BLaER1 treated with 17β-estradiol and CSF1 and Interleukin-3, amounts not matched to agents 10 nM and 100 nM (cell line): ENCODE results near the gene AKAP11.

Source experiments
- H3K27ac ChIP-seq, 11 experiments: shearing (Covaris generic); formaldehyde crosslinking; 2 replicates each; pipeline ENCODE4 v1.8.1; 2022
- H3K27me3 ChIP-seq, 11 experiments: shearing (Covaris generic); formaldehyde crosslinking; 2 replicates each; pipeline ENCODE4 v1.8.1; 2022
- H3K36me3 ChIP-seq, 11 experiments: shearing (Covaris generic); formaldehyde crosslinking; 2 replicates each; pipeline ENCODE4 v1.8.1; 2022
- H3K4me1 ChIP-seq, 10 experiments: shearing (Covaris generic); formaldehyde crosslinking; 2 replicates each; pipeline ENCODE4 v1.8.1; 2022
- H3K4me2 ChIP-seq, 11 experiments: shearing (Covaris generic); formaldehyde crosslinking; 2 replicates each; pipeline ENCODE4 v1.8.1; 2022
- H3K4me3 ChIP-seq, 10 experiments: shearing (Covaris generic); formaldehyde crosslinking; 2 replicates each; pipeline ENCODE4 v1.8.1; 2022
- H3K9ac ChIP-seq, 11 experiments: shearing (Covaris generic); formaldehyde crosslinking; 2 replicates each; pipeline ENCODE4 v1.8.1; 2022
- H3K9me3 ChIP-seq, 11 experiments: shearing (Covaris generic); formaldehyde crosslinking; replicated peaks in 1 of 11; 2 replicates each; pipeline ENCODE4 v1.8.1; 2022
- H4K20me1 ChIP-seq, 11 experiments: shearing (Covaris generic); formaldehyde crosslinking; 2 replicates each; pipeline ENCODE4 v1.8.1; 2022
- Cebpa-rat ChIP-seq, 11 experiments: shearing (Covaris generic); IDR thresholded peaks; 2 replicates each; pipeline ENCODE4 v1.8.1; 2022

AKAP11 gene

DNA sequence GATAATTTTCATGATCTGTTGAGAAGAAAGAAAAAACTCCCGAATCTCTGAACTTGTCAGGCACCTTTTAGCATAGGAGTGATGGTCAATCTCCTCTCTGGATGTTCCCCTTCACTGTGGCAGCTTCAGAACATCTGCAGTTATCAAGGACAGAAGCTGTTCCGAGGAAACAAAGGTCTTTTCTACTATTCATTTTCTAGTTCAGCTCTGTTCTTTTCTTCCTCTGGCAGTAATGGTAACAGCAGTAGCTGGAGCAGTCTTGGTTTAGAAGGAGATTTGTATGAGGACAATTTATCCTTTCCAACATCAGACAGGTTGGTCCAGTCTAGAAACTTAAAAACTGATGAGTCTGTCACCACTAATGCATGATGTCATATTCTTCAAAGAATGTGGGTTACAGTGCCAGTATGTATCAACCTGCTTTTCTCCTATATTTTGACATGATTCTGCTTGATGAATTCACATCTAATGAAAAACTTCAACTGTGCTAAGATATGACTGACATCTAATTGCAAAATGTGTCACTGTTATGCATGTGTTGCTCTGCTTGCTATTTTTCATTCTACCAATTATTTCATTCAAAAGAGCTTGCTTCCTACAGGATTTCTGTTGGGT, 41.0 kb downstream of the AKAP11 start:
- no peak for TF ChIP-seq Cebpa-rat (IDR thresholded peaks at IDR 0.05)
- Histone ChIP-seq H3K9me3 (no peaks in the 10 kb centered on the region), H3K27ac (no peak overlapping the region), H3K4me3 (no peak overlapping the region), H3K36me3 (peaks cover 68 to 96% (median 79%) of the 10 kb centered on the region in 11 experiments), H3K4me1 (no peaks in the 10 kb centered on the region), H3K9ac (no peak overlapping the region), H3K27me3 (no peaks in the 10 kb centered on the region), H4K20me1 (no peaks in the 10 kb centered on the region), H3K4me2 (no peak overlapping the region)

DNA sequence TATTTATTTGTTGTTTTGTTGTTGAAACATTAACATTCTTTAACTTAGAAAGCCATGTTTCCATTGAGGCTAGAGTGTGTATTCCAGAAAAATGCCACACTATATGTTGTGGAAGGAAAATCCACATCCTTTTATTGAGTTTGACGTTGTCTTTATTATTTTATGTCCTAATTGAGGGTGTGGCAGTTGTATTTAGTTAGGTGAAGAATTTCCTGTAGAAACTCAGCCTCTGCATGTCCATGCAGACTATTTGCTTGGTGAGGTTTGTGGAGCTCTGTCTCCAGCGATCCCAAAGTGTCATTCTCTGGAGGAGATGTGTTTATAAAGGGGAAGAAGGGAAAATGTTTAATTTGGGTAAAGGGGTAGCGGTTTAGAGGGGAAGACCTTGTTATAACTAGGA, 46.6 kb downstream of the AKAP11 start:
- Histone ChIP-seq H3K36me3 (peaks cover 39 to 79% (median 58%) of the 10 kb centered on the region in 11 experiments), H3K4me2 (no peak overlapping the region), H4K20me1 (no peaks in the 10 kb centered on the region), H3K4me1 (no peaks in the 10 kb centered on the region), H3K4me3 (no peak overlapping the region), H3K9ac (no peak overlapping the region), H3K27me3 (no peaks in the 10 kb centered on the region), H3K27ac (no peak overlapping the region), H3K9me3 (no peaks in the 10 kb centered on the region)
- no peak for TF ChIP-seq Cebpa-rat (IDR thresholded peaks at IDR 0.05)

GRCh38 chr13:42320375-42320787, 48.4 kb downstream of the AKAP11 start:
- Histone ChIP-seq H3K27ac (no peak overlapping the region), H4K20me1 (no peaks in the 10 kb centered on the region), H3K4me2 (no peak overlapping the region), H3K27me3 (no peaks in the 10 kb centered on the region), H3K4me1 (no peaks in the 10 kb centered on the region), H3K4me3 (no peak overlapping the region), H3K9me3 (no peaks in the 10 kb centered on the region), H3K36me3 (peaks cover 30 to 65% (median 46%) of the 10 kb centered on the region in 11 experiments), H3K9ac (no peak overlapping the region)
- no peak for TF ChIP-seq Cebpa-rat (IDR thresholded peaks at IDR 0.05)

DNA sequence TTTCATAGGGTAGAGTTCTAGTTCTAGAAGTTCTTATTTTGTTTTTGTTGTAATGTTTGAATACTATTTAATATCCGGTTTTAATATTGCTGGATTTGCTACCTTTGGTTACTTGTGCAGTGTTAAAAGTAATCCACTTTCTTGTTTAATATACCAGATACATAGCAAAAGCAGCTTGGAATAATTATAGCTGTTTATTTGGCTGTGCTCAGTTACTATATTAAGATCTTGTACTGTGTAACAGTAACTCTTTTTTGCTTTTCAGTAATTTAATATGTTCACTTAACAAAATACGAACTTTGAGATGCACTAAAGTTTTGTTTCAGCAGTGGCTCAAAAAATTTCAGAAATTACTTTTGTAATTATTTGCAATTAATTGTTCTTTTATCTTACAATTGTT, 50.9 kb downstream of the AKAP11 start:
- H3K4me3 ChIP-seq: no peak overlapping the region
- H3K4me1 ChIP-seq: peaks cover 0 to 6% (median 2%) of the 10 kb centered on the region in 10 experiments; a peak in 13 of 20 replicates
- peaks cover 0 to 7% (median 0%) of the 10 kb centered on the region in 11 experiments; a peak in 4 of 22 replicates for H3K9me3 ChIP-seq
- no peak overlapping the region for H3K9ac ChIP-seq
- no peaks in the 10 kb centered on the region for H3K27me3 ChIP-seq
- TF ChIP-seq Cebpa-rat (IDR thresholded peaks at IDR 0.05): no peak
- no peak overlapping the region for H3K27ac ChIP-seq
- H4K20me1 ChIP-seq: no peaks in the 10 kb centered on the region
- no peak overlapping the region for H3K4me2 ChIP-seq
- H3K36me3 ChIP-seq: peaks cover 10 to 41% (median 24%) of the 10 kb centered on the region in 11 experiments; a peak in 18 of 22 replicates

DNA sequence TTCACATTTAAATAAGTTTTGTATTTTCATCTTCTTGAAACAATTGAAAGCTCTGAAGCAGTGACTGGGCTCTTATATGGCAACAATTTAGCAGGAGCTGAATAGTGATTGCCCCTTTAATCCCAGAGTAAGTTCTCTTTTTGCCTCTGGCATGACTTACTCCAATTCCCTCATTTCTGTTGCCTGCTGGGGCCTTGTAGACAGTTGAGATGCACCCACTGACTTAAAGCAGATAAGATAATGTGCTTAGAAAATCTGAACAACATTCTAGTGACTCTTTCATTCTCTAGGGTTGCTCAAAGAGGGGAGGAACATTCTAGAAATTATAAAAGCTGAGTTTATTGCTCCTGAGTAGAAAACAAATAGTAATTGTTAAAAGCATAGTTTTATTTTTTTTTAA, 52.8 kb downstream of the AKAP11 start:
- no peak overlapping the region; a peak in 1 of 22 replicates for H3K27ac ChIP-seq
- H3K9ac ChIP-seq: no peak overlapping the region
- peaks cover 0 to 18% (median 0%) of the 10 kb centered on the region in 11 experiments; a peak in 4 of 22 replicates for H3K9me3 ChIP-seq
- H3K4me2 ChIP-seq: no peak overlapping the region
- no peaks in the 10 kb centered on the region for H3K27me3 ChIP-seq
- peaks cover 8 to 25% (median 20%) of the 10 kb centered on the region in 10 experiments; a peak in 19 of 20 replicates for H3K4me1 ChIP-seq
- H4K20me1 ChIP-seq: no peaks in the 10 kb centered on the region
- H3K4me3 ChIP-seq: no peak overlapping the region
- TF ChIP-seq Cebpa-rat (IDR thresholded peaks at IDR 0.05): no peak
- peaks cover 0 to 24% (median 10%) of the 10 kb centered on the region in 11 experiments; a peak in 10 of 22 replicates for H3K36me3 ChIP-seq

- H3K4me1 ChIP-seq: peaks cover 8 to 40% (median 23%) of the 10 kb centered on the region in 10 experiments; a peak in 19 of 20 replicates
- no peaks in the 10 kb centered on the region for H3K27me3 ChIP-seq
Measured at GRCh38 chr13:42327725-42328124, 55.8 kb downstream of the AKAP11 start.

DNA sequence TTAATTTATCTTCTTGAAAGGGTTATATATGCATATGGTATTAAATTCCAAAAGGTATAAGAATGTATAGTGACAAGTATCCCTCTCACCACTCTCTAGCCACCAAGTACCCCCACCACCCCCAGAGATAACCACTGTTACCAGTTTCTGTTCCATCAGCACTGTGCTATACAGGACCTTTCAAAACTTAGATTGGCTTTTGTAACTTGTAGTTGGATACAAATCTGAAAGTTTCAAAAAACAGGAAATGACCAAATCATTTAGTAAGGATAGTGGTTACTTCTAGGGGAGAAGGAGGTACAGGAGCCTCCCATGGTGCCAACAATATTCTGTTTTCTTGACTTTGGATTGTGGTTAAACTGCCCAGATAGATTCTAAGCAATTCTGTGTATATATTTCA, 56.7 kb downstream of the AKAP11 start:
- peak overlapping the region; percentile 11 to 75 (median 52); a peak in 20 of 22 replicates for H3K4me2 ChIP-seq
- peak overlapping the region in 10 of 11 experiments; percentile 58 to 85 (median 72); a peak in 18 of 22 replicates for H3K27ac ChIP-seq
- H3K9me3 ChIP-seq: peaks cover 0 to 25% (median 0%) of the 10 kb centered on the region in 11 experiments; a peak in 6 of 22 replicates
- no peaks in the 10 kb centered on the region for H4K20me1 ChIP-seq
- peaks cover 0 to 1% (median 0%) of the 10 kb centered on the region in 11 experiments; a peak in 5 of 22 replicates for H3K36me3 ChIP-seq
- peak in 2 of 11 experiments; percentile 54 to 59; a peak in 5 of 22 replicates for TF ChIP-seq Cebpa-rat (IDR thresholded peaks at IDR 0.05)
- no peaks in the 10 kb centered on the region for H3K27me3 ChIP-seq
- H3K4me3 ChIP-seq: no peak overlapping the region
- peak overlapping the region in 3 of 11 experiments; percentile 14 to 64 (median 50); a peak in 5 of 22 replicates for H3K9ac ChIP-seq
- peaks cover 8 to 40% (median 23%) of the 10 kb centered on the region in 10 experiments; a peak in 19 of 20 replicates for H3K4me1 ChIP-seq

More at GRCh38 chr13:42327725-42328124, 55.8 kb downstream of the AKAP11 start:
- H3K36me3 ChIP-seq: peaks cover 0 to 11% (median 7%) of the 10 kb centered on the region in 11 experiments; a peak in 8 of 22 replicates
- H3K9ac ChIP-seq: peak overlapping the region in 2 of 11 experiments; percentile 37 to 60; a peak in 2 of 22 replicates
- no peaks in the 10 kb centered on the region for H4K20me1 ChIP-seq
- TF ChIP-seq Cebpa-rat (IDR thresholded peaks at IDR 0.05): no peak
- peak overlapping the region in 10 of 11 experiments; percentile 58 to 85 (median 72); a peak in 19 of 22 replicates for H3K27ac ChIP-seq
- H3K4me3 ChIP-seq: no peak overlapping the region
- peak overlapping the region in 7 of 11 experiments; percentile 49 to 75 (median 70); a peak in 15 of 22 replicates for H3K4me2 ChIP-seq
- peaks cover 0 to 25% (median 0%) of the 10 kb centered on the region in 11 experiments; a peak in 6 of 22 replicates for H3K9me3 ChIP-seq

DNA sequence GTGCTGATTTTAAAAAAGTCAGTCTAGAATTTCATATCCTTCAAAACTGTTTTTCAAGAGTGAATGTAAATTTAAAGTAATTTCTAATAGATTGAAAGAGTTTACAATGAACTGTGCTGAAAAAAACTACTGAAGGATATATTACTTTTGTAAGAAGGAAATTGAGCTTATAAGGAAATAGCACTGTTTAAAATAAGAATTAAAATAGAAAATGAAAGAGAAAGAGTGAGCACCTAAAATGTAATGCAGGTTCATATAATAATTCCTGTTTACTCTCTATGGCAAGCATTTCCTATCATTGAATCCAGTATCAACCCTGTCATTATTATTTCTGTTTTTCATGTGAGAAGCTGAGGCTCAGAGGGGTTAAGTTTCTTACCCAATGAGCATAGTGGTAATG, 57.3 kb downstream of the AKAP11 start:
- Histone ChIP-seq H3K4me1 (peaks cover 8 to 40% (median 24%) of the 10 kb centered on the region in 10 experiments; a peak in 19 of 20 replicates), H3K36me3 (no peaks in the 10 kb centered on the region), H3K27ac (peak overlapping the region in 10 of 11 experiments; percentile 34 to 85 (median 72); a peak in 18 of 22 replicates), H3K4me2 (peak overlapping the region; percentile 11 to 75 (median 52); a peak in 18 of 22 replicates), H3K9me3 (peaks cover 0 to 25% (median 0%) of the 10 kb centered on the region in 11 experiments; a peak in 6 of 22 replicates), H3K27me3 (no peaks in the 10 kb centered on the region), H4K20me1 (no peaks in the 10 kb centered on the region), H3K9ac (peak overlapping the region in 4 of 11 experiments; percentile 14 to 64 (median 40); a peak in 5 of 22 replicates), H3K4me3 (no peak overlapping the region)
- TF ChIP-seq Cebpa-rat (IDR thresholded peaks at IDR 0.05): no peak

GRCh38 chr13:42331009-42331408, 59.1 kb downstream of the AKAP11 start:
- no peak overlapping the region for H3K9ac ChIP-seq

More at GRCh38 chr13:42331009-42331408, 59.1 kb downstream of the AKAP11 start:
- Histone ChIP-seq H4K20me1 (no peaks in the 10 kb centered on the region), H3K27me3 (no peaks in the 10 kb centered on the region), H3K4me1 (peaks cover 8 to 40% (median 24%) of the 10 kb centered on the region in 10 experiments; a peak in 19 of 20 replicates), H3K27ac (peak overlapping the region in 1 of 11 experiments; percentile 85; a peak in 3 of 22 replicates), H3K4me3 (no peak overlapping the region), H3K36me3 (no peaks in the 10 kb centered on the region), H3K4me2 (no peak overlapping the region), H3K9me3 (peaks cover 0 to 25% (median 0%) of the 10 kb centered on the region in 11 experiments; a peak in 6 of 22 replicates)
- TF ChIP-seq Cebpa-rat (IDR thresholded peaks at IDR 0.05): no peak
